Islet precursor cell (in vitro differentiated cells): ENCODE measurements around the gene FOXO1.

Source experiments
- DNase-seq: peaks from one replicate; pipeline ENCODE4 v3.0.0-alpha.2; 2018

The FOXO1 gene

DNA sequence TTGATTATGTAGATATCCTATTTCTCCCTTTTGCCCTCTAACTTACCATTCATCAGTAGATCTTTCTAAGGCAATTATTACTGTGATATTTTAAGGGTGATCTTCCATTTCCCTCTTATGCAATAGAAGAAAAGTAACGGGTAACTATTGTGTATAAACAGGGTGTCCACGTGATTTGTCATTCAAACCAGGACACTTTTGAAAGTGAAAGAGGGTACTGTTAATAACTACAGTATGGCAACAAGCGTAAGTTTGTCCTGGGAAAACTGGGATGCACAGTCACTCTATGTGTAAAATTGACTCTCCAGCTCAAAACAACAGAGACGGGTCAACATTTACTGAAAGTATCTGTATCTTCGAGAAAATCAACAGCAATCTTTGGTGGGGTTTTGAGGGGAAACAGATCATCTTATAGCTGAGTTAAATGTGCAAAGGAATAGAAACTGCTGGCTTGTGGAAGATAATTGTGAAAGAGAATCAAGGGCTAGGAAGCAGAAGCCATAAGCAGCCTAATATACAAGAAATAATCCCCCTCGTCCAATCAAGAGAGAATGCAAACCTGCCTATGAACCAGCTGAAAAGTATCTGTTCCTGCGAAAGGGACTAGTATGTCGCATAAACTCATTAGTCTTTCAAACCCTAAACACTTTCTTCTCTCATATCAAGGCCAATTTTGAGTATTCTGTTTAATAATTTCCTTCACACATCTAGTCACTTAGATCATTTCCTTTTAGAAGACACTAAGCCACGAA is 126.7 kb downstream of the FOXO1 start:
- DNase-seq: no peak

- peak; percentile 72 for DNase-seq
Measured at GRCh38 chr13:40537146-40537895, 129.1 kb downstream of the FOXO1 start.

- DNase-seq: peak; percentile 88
Measured at GRCh38 chr13:40536443-40537113, 129.9 kb downstream of the FOXO1 start.

- DNase-seq: no peak
Measured at GRCh38 chr13:40535345-40535836, 131.1 kb downstream of the FOXO1 start.

GRCh38 chr13:40534456-40534855 is 132.0 kb downstream of the FOXO1 start:
- DNase-seq: no peak

DNA sequence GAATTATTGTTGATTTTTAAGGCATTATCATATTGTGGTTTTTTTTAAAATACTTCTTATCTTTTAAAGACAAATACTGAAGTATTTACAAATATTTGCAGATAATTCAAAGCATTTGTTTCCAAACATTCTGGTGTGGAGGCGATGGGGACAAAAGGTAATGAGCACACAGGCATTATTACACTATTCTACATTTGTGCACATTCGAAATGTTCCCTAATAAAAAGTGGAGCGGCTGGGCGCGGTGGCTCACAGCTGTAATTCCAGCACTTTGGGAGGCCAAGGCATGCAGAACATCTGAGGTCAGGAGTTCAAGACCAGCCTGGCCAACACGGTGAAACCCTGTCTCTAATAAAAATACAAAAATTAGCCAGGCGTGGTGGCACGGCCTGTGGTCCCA is 133.4 kb downstream of the FOXO1 start:
- DNase-seq: no peak

DNA sequence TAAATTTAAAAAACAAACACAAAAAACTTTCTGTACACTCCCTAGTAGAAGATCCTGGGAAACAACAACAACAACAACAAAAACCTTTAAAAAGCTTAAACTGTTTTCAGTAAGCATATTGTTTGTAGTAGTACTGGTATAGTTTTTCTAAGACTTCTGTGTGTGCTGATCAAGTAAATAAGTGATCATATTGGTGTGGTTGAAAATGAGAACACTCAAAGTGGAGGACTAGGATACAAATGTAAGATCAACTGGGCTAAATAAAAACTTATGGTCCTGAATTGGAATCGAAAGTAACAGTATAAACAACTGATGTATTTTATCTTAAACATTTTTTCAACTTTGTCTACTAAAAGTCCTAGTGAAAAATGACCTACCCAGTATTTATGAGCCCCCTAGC is 135.5 kb downstream of the FOXO1 start:
- DNase-seq: no peak

GRCh38 chr13:40528881-40529280 is 137.6 kb downstream of the FOXO1 start:
- DNase-seq: no peak

DNA sequence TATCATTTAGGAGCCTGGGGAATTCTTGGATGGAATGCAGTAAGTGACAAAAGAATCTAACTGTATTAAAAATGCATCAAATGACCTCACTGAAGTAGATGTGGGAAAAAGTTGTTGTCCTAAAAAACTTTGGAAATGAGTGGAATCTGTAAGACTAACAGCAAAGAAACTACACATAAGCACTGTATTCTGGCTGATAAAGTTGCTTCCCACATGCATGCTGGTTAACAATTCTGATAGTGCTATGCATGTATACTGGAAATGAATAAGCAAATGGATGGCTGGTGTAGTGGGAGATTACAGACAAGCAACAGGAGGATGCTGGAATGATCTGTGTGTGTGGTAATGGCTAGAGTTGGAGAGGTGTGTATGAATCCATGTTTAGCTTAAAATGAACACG is 138.5 kb downstream of the FOXO1 start:
- no peak for DNase-seq

GRCh38 chr13:40522282-40522681 is 144.2 kb downstream of the FOXO1 start:
- no peak for DNase-seq

GRCh38 chr13:40520916-40521315 is 145.5 kb downstream of the FOXO1 start:
- DNase-seq: no peak

GRCh38 chr13:40519637-40520036 is 146.8 kb downstream of the FOXO1 start:
- no peak for DNase-seq

GRCh38 chr13:40518481-40518882 is 148.0 kb downstream of the FOXO1 start:
- no peak for DNase-seq

GRCh38 chr13:40517486-40518480 is 148.7 kb downstream of the FOXO1 start:
- no peak for DNase-seq

DNA sequence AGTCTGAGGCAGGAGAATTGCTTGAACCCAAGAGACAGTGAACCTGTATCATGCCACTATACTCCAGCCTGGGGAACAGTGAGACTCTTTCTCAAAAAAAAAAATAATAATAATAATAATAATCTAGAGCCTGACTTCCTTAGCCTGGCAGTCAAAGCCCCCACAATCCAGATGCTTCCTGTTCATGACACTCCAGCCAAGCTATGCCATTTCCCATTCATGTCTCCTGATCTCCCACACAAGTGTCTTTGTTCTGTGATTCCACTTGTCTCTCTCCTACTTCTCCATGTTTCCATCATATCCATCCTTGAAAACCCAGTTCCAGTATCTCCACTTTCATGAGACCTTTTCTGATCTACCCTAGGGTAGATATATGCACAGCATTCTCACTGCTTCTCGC is 150.7 kb downstream of the FOXO1 start:
- DNase-seq: no peak

- DNase-seq: no peak
Measured at GRCh38 chr13:40514802-40515201, 151.6 kb downstream of the FOXO1 start.

- DNase-seq: no peak
Measured at GRCh38 chr13:40509876-40510275, 156.6 kb downstream of the FOXO1 start.

DNA sequence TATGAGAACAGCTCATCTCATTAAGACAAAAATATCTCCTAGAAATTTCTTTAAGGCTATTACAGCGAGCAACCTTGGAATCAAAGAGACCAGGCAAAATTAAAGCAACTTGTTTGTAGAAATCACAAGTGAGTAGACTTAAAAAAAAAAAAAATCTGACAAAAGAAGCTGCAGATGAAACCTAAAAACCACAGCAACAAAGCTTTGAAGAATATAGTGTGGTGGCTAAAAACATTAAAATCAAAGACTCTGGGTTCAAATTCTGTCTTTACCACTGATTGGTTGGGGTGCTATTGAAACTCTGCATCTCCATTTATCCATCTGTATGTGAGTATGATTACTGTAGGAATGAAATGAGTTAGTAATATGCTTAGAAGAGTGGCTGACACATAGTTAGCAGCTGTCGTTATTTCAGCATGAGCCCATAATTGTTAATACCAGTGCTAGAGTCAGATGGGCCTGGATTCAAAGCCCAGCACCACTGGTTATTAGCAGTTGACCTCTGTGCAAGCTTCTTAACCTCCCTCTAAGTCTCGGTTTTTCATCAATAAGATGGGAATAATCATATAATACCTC is 157.6 kb downstream of the FOXO1 start:
- no peak for DNase-seq

DNA sequence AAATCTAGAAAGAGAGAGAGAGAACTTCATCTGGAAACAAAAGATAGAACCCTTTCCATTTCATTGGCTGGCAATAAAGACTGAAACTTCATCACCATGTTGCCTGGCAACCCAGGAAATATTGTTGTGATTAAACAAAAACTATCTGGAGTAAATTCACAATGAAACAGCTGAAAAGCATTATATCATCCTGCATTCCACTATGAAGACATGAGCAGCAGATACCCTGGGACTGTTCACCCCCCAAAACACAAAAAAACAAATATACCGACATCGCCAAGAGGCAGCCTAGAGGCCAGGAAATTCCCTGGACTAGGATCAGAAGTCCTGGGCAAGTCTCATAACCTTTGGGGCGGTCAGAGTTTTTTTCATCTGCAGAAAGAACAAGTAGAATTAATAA is 158.3 kb downstream of the FOXO1 start:
- no peak for DNase-seq

- DNase-seq: no peak
Measured at GRCh38 chr13:40506592-40507446, 159.6 kb downstream of the FOXO1 start.
